NCI-H748 treated with DMSO at 0.1 percent for 48 hours (cell line): ENCODE results near the gene CCDC3.

Source experiments
- DNase-seq: peaks from one replicate; lab custom pipeline; 2025; lab: John Stamatoyannopoulos, UW

CCDC3 gene

GRCh38 chr10:12961416-12962205, 39.9 kb downstream of the CCDC3 start:
- no peak for DNase-seq

DNA sequence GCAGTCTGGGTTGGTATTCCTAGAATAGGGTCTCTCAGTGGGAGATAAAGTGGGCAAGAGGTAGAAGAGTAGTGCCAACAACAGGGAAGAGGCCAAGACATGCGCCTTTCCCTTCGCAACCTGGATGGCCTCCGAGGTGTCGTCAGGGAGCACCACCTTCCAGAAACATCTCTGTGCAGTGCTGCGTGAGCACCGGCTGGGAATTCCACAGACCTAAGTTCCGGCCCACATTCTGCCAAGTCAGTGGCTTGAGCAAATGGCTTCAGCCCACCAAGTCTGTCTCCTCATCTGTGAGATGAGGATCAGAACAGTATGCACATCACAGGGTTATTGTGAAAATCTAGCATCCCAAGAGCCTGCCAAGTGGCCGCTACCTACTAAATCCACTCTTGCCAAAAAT, 40.6 kb downstream of the CCDC3 start:
- no peak for DNase-seq

- DNase-seq = no peak
Observed at GRCh38 chr10:12960334-12960898, 41.1 kb downstream of the CCDC3 start.

DNA sequence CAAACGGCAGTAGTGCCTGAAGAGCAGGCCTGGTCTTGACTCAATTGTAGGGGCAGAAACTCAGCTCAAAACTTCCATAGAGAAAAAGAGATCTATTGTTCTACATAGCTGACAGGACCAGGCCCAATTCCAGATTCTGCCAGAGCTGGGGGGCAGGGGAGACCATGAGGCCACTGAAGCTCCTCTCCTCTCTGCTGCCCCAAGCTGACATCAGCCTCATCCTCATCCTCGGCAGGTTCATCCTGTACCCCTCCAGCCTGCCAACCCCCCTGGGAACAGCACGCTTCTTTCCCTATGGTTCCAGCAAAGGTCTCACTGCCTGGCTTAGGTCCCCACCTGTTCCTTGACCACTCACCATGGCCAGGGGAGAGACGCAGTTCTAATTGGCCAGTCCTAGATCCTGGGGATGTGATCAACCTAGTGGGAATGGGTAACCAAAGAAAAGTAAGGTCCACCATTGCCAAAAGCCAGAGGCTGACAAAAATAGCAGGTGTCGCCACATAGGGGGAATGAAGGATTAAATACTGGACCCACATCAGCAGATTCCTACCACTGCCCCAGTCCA, 42.9 kb downstream of the CCDC3 start:
- DNase-seq = no peak

DNA sequence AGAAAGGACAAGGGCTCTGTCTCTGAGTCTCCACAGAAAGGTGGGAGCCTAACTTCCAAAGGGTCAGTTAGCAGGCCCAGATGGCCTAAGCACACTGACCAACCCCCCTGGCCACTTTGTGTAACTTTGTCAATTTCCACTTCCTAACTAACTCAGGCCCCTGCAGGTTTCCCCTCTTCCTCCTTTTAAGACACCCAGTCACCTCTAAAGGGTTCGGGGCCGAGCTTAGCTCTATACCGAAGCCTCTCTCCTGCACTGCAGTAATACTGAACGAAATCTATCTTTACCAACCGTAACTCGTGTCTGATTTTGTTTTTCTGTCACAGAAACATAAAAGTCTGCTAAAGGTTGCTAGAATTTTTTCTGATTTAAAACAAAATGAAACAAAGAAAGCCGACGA, 44.4 kb downstream of the CCDC3 start:
- no peak for DNase-seq

- no peak for DNase-seq
Observed at GRCh38 chr10:12954866-12955265, 46.6 kb downstream of the CCDC3 start.

- no peak for DNase-seq
Observed at GRCh38 chr10:12950583-12951128, 50.9 kb downstream of the CCDC3 start.

GRCh38 chr10:12949248-12949647, 52.3 kb downstream of the CCDC3 start:
- no peak for DNase-seq

DNA sequence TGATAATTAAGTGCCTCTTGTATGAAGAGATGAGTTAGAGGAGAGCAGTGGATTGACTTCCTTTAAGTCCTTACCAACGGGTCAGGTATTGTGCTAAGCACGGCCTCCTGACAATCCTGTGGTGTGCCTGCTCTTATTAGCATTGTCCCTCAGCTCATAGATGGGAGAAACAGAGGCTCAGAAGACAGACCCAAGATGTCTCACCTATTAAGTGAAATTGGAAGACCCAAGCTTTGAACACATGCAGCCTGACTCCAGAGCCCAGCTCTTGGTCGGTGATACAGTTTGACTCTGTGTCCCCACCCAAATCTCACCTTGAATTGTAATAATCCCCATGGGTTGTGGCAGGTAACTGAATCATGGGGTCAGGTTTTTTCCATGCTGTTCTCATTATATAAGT, 53.8 kb downstream of the CCDC3 start:
- DNase-seq = no peak

DNA sequence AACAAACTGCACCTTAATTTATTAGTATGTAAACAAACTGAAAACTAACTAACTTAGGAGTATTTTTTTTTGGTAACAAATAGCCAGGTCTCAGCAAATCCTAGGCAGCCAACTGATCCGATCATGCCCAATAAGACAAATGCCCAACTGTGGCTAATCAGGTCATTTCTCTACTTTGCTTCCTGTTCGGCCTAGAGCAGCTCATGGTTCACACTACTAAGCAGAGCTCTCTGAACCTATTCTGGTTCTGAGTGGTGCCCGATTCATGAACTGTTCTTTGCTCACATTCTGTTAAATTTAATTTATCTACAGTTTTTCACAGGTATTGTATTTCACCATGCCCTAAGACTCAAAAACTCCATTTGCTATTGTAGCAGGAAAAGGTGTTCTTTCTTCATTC, 55.1 kb downstream of the CCDC3 start:
- no peak for DNase-seq

DNA sequence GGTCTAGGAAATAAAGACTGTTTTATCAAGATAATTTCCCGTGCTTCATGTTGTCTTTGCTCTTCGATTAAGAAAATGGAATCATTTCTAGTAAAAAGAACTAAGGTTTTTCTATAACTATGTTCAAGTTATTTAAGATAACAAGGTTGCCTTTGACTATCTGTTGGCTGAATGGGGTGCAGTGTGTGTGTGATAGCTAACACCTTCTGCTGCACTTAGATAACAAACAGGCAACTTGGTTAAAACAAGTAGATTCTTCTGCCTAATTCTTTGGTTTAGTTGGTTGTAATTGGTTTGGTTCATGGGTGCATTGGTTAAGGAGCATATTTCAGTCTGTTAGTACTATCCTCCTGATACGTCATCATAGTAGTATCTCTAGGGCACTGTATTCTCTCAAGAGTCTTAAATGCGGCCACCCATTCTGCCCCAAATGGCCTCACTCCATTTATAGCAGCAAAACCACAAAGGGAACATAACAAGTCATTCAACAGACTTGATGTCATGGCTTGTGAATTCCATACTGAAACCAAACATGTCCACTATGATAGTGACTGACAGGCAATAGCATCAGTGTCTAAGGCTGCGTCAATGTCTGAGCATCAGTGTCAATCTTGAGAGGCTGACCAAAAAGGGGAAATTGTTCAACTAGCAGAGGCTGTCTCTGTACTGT, 55.7 kb downstream of the CCDC3 start:
- no peak for DNase-seq

DNA sequence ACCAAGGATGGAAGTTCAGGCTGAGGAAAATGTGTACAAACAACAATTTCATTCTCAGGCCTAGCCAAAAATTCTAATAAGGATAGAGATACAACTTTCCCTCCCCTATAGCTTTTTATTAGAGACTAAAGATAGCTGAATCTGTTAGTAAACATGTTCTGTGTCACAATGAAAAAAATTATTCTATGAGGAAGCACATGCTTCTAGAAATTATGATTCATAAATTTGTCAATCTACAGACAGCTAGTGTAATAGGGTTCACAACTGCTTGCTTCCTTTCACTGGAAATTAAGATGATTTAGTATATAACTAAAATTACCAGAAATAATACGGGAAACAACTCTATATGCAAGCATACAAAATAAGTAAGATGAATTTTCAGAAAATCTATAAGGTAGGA, 56.6 kb downstream of the CCDC3 start:
- no peak for DNase-seq

- no peak for DNase-seq
Observed at GRCh38 chr10:12943425-12943824, 58.1 kb downstream of the CCDC3 start.

DNA sequence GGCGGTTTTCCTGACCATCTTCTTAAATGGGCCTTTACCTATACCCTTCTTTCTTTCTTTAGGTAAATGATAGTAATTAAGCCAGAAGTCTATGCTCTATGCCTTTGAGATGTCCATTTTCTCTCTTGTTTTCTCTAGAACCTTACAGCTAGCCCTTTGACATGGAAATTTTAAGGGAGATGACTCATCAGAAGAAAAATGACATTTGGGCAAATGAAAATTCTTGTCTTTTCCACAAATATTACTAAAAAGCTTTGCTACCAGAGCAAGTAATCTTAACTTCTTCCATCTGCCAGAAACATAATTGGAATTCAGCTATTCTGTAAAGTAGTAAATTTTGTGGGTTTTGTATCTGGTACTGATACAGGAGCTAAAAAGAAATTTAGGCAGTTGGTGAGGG, 59.5 kb downstream of the CCDC3 start:
- no peak for DNase-seq

GRCh38 chr10:12940791-12941190, 60.7 kb downstream of the CCDC3 start:
- no peak for DNase-seq

DNA sequence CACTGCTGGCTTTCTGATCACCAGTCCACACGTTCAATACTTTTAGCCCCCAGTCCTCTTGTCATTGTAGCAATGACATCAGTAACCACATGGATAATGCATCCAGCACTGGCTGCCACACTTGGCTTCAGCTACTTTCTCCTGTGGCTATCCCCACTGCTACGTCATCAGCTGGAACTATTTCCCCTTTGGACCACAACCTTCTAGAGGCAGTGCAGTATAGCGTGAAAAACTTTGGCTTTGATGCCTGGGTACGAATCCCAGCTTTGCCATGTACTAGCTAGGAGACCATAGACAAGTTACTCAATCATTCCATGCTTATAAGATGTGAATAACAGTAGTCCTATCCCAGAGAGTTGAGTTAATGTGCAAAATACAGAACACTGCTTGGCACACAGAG, 63.2 kb downstream of the CCDC3 start:
- no peak for DNase-seq

- DNase-seq = no peak
Observed at GRCh38 chr10:12937527-12937926, 64.0 kb downstream of the CCDC3 start.

DNA sequence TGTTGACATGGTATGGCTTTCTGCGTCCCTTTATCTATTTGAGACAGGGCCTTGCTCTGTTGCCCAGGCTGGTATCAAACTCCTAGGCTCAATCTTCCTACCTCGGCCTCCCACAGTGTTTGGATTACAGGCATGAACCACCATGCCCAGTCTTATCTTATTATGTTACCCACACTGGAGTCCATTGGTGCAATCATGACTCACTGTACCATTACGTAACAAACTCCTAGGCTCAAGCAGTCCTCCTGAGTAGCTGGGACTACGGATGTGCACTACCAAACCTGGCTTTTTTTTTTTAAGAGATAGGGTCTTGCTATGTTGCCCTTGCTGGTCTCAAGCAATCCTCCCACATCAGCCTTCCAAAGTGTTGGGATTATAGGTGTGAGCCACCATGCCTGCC, 66.7 kb downstream of the CCDC3 start:
- DNase-seq = no peak

- DNase-seq = no peak
Observed at GRCh38 chr10:12929381-12929780, 72.1 kb downstream of the CCDC3 start.

DNA sequence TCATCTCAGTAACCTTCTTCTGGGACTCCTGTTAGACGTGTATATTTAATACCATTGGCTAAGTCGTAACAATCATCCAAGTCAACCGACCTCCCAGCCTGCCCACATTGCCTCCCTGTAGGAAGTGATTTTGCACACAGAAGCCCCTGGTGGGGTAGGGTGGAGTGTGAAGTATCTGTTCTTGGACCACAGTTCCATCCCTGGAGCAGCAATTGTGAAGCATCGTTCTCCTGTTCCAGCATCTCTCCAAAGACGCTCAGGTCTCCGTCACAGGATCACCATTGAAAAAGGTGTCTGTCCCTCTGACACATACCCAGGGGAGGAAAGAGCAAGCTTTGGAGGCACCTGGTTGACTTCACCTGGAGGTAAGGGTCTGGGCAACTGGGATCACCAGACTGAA, 72.9 kb downstream of the CCDC3 start:
- DNase-seq = no peak

DNA sequence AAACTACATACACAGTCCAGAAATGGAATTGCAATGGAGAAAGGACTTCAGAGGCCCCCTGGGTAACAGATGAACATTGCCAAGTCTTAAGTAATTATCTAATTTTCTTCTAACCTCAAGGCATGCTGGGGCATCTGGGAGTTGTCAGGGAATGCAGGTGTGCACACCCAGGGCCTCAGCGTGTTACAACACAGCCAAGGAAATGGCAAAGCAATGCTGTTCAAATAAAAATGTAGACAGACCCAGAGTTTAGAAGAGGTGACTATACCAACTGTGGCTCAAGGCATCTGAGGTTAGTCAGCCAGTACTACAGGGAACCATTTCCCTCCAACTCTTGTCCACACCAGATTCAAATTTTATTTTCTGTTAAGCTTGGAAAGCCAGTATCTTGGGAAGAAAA, 73.6 kb downstream of the CCDC3 start:
- DNase-seq = no peak

DNA sequence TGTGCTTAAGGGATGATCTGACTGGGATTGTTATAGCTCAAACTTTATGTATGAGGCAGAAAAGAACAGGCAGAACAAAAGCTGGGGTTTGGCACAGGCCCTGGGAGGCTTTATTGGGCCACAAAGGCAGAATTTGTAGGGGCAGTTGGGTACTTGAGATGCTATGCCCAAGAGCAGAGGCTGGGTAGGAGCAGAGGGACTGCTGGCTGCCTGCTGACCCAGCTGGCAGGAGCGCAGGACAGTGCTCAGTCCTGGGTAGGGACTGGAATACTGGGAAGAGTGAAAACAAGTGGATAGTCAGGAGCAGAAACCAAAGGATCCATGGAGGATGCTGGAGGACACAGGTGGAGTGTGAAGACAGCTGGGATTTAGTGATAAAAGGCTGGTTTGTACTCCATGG, 75.7 kb downstream of the CCDC3 start:
- no peak for DNase-seq

DNA sequence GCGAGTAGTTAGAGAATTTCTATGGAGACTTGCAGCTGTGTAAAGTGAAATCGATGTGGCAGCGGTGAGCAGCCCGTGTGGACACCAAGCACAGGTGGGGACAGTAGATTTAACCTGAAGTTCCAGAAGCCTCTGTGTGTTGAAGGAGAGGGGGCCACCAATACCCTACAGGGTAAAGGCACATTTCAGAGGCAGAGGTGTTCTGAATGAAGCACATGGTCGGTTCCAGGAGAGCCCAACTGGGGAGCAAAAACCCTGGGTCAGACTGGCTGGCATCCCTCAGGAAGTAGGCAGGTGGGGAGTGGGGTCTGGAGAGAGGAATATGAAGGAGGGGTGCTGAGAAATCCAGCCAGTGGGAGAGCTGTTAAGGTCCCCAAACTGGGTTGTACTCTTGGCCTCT, 76.6 kb downstream of the CCDC3 start:
- DNase-seq = no peak
